Activated T-helper 17 cell treated with anti-CD3 and anti-CD28 coated beads, Interleukin-2, amount 50 U/mL, for 72 hours (primary cell): ENCODE measurements around the gene GNRHR. TPM values are rescaled to one million over a fixed set of nuclear protein-coding genes. Genes with fewer than 3 reads are reported as not detected.
"Not testable (repeated sequence)": the region's sequence is repeated elsewhere in the genome, so short reads cannot be mapped to it uniquely, and the experiment has no call there.

Experiments
- ATAC-seq: fragments of 150-1000 bp; cut with Tn5 transposase; replicated peaks from 2 replicates; pipeline ENCODE4 v1.10.0; 2021; ENCODE audit warnings: mild to moderate bottlenecking, moderate library complexity
- H3K27ac Mint-ChIP-seq: one replicate; pipeline ENCODE4 v1.8.0; 2022; ENCODE audit warnings: mixed read lengths
- H3K27me3 Mint-ChIP-seq: one replicate; pipeline ENCODE4 v1.8.0; 2022; ENCODE audit warnings: mixed read lengths
- H3K36me3 Mint-ChIP-seq: one replicate; pipeline ENCODE4 v1.8.0; 2022; ENCODE audit warnings: low read depth, mild to moderate bottlenecking, mixed read lengths
- H3K4me1 Mint-ChIP-seq: one replicate; pipeline ENCODE4 v1.8.0; 2022; ENCODE audit warnings: mixed read lengths
- H3K4me3 Mint-ChIP-seq: one replicate; pipeline ENCODE4 v1.8.0; 2022; ENCODE audit warnings: mild to moderate bottlenecking, mixed read lengths
- H3K9me3 Mint-ChIP-seq: one replicate; pipeline ENCODE4 v1.8.0; 2022; ENCODE audit warnings: mixed read lengths
- total RNA-seq, 2 donors: library from RNA; stranded (reverse); gene quantifications; one replicate each; pipeline ENCODE4 v1.2.3, GENCODE V29; 2022

The GNRHR gene
- total RNA-seq, result not detected

- H3K4me3 Mint-ChIP-seq, result no peak within 1 kb of the TSS
- H3K27me3 Mint-ChIP-seq, result no peaks in the 10 kb centered on the region
- no peaks in the 10 kb centered on the region for H3K4me1 Mint-ChIP-seq
- H3K9me3 Mint-ChIP-seq, result no peaks in the 10 kb centered on the region
- H3K36me3 Mint-ChIP-seq, result no peaks in the 10 kb centered on the region
- H3K27ac Mint-ChIP-seq, result no peak within 1 kb of the TSS
- no peak for ATAC-seq
These were observed at the start of gene GNRHR for GRCh38 chr4:67754288-67754687. Gene GNRHR (minus strand): TSS chr4:67754388. CDS start chr4:67754335, 53 bp downstream.

- Mint-ChIP-seq H3K4me3 (no peak overlapping the region), H3K36me3 (no peaks in the 10 kb centered on the region), H3K4me1 (no peaks in the 10 kb centered on the region), H3K9me3 (no peaks in the 10 kb centered on the region), H3K27ac (no peak overlapping the region), H3K27me3 (no peaks in the 10 kb centered on the region)
- ATAC-seq, result no peak
These were observed 42.6 kb upstream of the GNRHR start for GRCh38 chr4:67796810-67797209.

GRCh38 chr4:67790721-67791120 is 36.5 kb upstream of the GNRHR start:
- no peak overlapping the region for H3K4me3 Mint-ChIP-seq
- H3K36me3 Mint-ChIP-seq, result no peaks in the 10 kb centered on the region
- H3K27me3 Mint-ChIP-seq, result no peaks in the 10 kb centered on the region

GRCh38 chr4:67787311-67787710 is 33.1 kb upstream of the GNRHR start:
- H3K27ac Mint-ChIP-seq, result no peak overlapping the region
- no peaks in the 10 kb centered on the region for H3K36me3 Mint-ChIP-seq
- no peak overlapping the region for H3K4me3 Mint-ChIP-seq
- no peaks in the 10 kb centered on the region for H3K4me1 Mint-ChIP-seq
- no peak for ATAC-seq
- no peaks in the 10 kb centered on the region for H3K27me3 Mint-ChIP-seq
- no peaks in the 10 kb centered on the region for H3K9me3 Mint-ChIP-seq

More at GRCh38 chr4:67790721-67791120, 36.5 kb upstream of the GNRHR start:
- Mint-ChIP-seq H3K4me1 (no peaks in the 10 kb centered on the region), H3K9me3 (no peaks in the 10 kb centered on the region), H3K27ac (no peak overlapping the region)
- ATAC-seq, result no peak

- H3K27ac Mint-ChIP-seq, result no peak overlapping the region
- no peaks in the 10 kb centered on the region for H3K4me1 Mint-ChIP-seq
- no peaks in the 10 kb centered on the region for H3K36me3 Mint-ChIP-seq
- no peaks in the 10 kb centered on the region for H3K9me3 Mint-ChIP-seq
- no peak overlapping the region for H3K4me3 Mint-ChIP-seq
- no peaks in the 10 kb centered on the region for H3K27me3 Mint-ChIP-seq
- ATAC-seq, result peak; percentile 14
These were observed 31.3 kb upstream of the GNRHR start for GRCh38 chr4:67785528-67785927.

GRCh38 chr4:67779631-67780030 is 25.4 kb upstream of the GNRHR start:
- Mint-ChIP-seq H3K36me3 (no peaks in the 10 kb centered on the region), H3K9me3 (no peaks in the 10 kb centered on the region), H3K27ac (no peak overlapping the region), H3K4me3 (no peak overlapping the region), H3K27me3 (no peaks in the 10 kb centered on the region), H3K4me1 (no peaks in the 10 kb centered on the region)
- peak; percentile 50 for ATAC-seq

GRCh38 chr4:67776746-67777145 is 22.6 kb upstream of the GNRHR start:
- Mint-ChIP-seq H3K27ac (no peak overlapping the region), H3K4me3 (no peak overlapping the region), H3K27me3 (no peaks in the 10 kb centered on the region), H3K4me1 (no peaks in the 10 kb centered on the region), H3K36me3 (no peaks in the 10 kb centered on the region), H3K9me3 (no peaks in the 10 kb centered on the region)
- no peak for ATAC-seq

- H3K9me3 Mint-ChIP-seq, result no peaks in the 10 kb centered on the region
- H3K4me1 Mint-ChIP-seq, result no peaks in the 10 kb centered on the region
- H3K27ac Mint-ChIP-seq, result no peak overlapping the region
- no peaks in the 10 kb centered on the region for H3K36me3 Mint-ChIP-seq
- H3K27me3 Mint-ChIP-seq, result no peaks in the 10 kb centered on the region
- ATAC-seq, result no peak
- H3K4me3 Mint-ChIP-seq, result no peak overlapping the region
These were observed 16.2 kb upstream of the GNRHR start for GRCh38 chr4:67770422-67770821.

GRCh38 chr4:67765928-67766327 is 11.7 kb upstream of the GNRHR start:
- H3K9me3 Mint-ChIP-seq, result no peaks in the 10 kb centered on the region

GRCh38 chr4:67765401-67765800 is 11.2 kb upstream of the GNRHR start:
- Mint-ChIP-seq H3K36me3 (no peaks in the 10 kb centered on the region), H3K4me3 (no peak overlapping the region), H3K4me1 (no peaks in the 10 kb centered on the region), H3K27ac (no peak overlapping the region), H3K27me3 (no peaks in the 10 kb centered on the region), H3K9me3 (no peaks in the 10 kb centered on the region)
- no peak for ATAC-seq

More at GRCh38 chr4:67765928-67766327, 11.7 kb upstream of the GNRHR start:
- no peak for ATAC-seq
- Mint-ChIP-seq H3K4me1 (no peaks in the 10 kb centered on the region), H3K36me3 (no peaks in the 10 kb centered on the region), H3K27ac (no peak overlapping the region), H3K4me3 (no peak overlapping the region), H3K27me3 (no peaks in the 10 kb centered on the region)

- ATAC-seq, result no peak
- Mint-ChIP-seq H3K27ac (no peak overlapping the region), H3K36me3 (no peaks in the 10 kb centered on the region), H3K9me3 (no peaks in the 10 kb centered on the region), H3K4me3 (no peak overlapping the region), H3K27me3 (no peaks in the 10 kb centered on the region), H3K4me1 (no peaks in the 10 kb centered on the region)
These were observed 10.0 kb upstream of the GNRHR start for GRCh38 chr4:67764183-67764582.

GRCh38 chr4:67762086-67762485 is 7.9 kb upstream of the GNRHR start:
- Mint-ChIP-seq H3K4me3 (no peak overlapping the region), H3K4me1 (no peaks in the 10 kb centered on the region)
- peak; percentile 65 for ATAC-seq

GRCh38 chr4:67756991-67757390 is 2.8 kb upstream of the GNRHR start:
- not testable (repeated sequence) for H3K27ac Mint-ChIP-seq, H3K36me3 Mint-ChIP-seq, H3K4me1 Mint-ChIP-seq, ATAC-seq, H3K9me3 Mint-ChIP-seq, H3K27me3 Mint-ChIP-seq, H3K4me3 Mint-ChIP-seq

More at GRCh38 chr4:67762086-67762485, 7.9 kb upstream of the GNRHR start:
- Mint-ChIP-seq H3K9me3 (no peaks in the 10 kb centered on the region), H3K36me3 (no peaks in the 10 kb centered on the region), H3K27ac (no peak overlapping the region), H3K27me3 (no peaks in the 10 kb centered on the region)

- no peaks in the 10 kb centered on the region for H3K36me3 Mint-ChIP-seq
- no peaks in the 10 kb centered on the region for H3K9me3 Mint-ChIP-seq
- no peaks in the 10 kb centered on the region for H3K4me1 Mint-ChIP-seq
- no peaks in the 10 kb centered on the region for H3K27me3 Mint-ChIP-seq
- H3K27ac Mint-ChIP-seq, result no peak overlapping the region
- ATAC-seq, result no peak
- H3K4me3 Mint-ChIP-seq, result no peak overlapping the region
These were observed 1.8 kb upstream of the GNRHR start for GRCh38 chr4:67755974-67756373.

- H3K4me3 Mint-ChIP-seq, result no peak overlapping the region
- H3K9me3 Mint-ChIP-seq, result no peaks in the 10 kb centered on the region
- H3K27ac Mint-ChIP-seq, result no peak overlapping the region
- H3K27me3 Mint-ChIP-seq, result no peaks in the 10 kb centered on the region
- no peak for ATAC-seq
- H3K36me3 Mint-ChIP-seq, result no peaks in the 10 kb centered on the region
- H3K4me1 Mint-ChIP-seq, result no peaks in the 10 kb centered on the region
These were observed 2.9 kb downstream of the GNRHR start for GRCh38 chr4:67751260-67751659.

- Mint-ChIP-seq H3K4me3 (no peak overlapping the region), H3K27me3 (no peaks in the 10 kb centered on the region), H3K9me3 (no peaks in the 10 kb centered on the region), H3K27ac (no peak overlapping the region), H3K4me1 (no peaks in the 10 kb centered on the region), H3K36me3 (no peaks in the 10 kb centered on the region)
- no peak for ATAC-seq
These were observed 3.5 kb downstream of the GNRHR start for GRCh38 chr4:67750691-67751090.
